Parathyroid adenoma (tissue), 2 donors: ENCODE measurements around the gene MAGI2.
A peak's percentile ranks its signal among the peaks of the same experiment; 100 is the strongest.

Experiments
- H2AFZ ChIP-seq: fragments of 300-600 bp; sonication (generic); one replicate; pipeline ENCODE4 v1.7.0; 2017; ENCODE audit warnings: antibody characterized with exemption, mild to moderate bottlenecking
- H3K27ac ChIP-seq: fragments of 300-600 bp; sonication (generic); one replicate; pipeline ENCODE4 v1.7.0; 2017
- H3K27me3 ChIP-seq: fragments of 300-600 bp; sonication (generic); one replicate; pipeline ENCODE4 v1.7.0; 2017; ENCODE audit warnings: low read length; ENCODE audit not compliant: control insufficient read depth, insufficient read depth
- H3K36me3 ChIP-seq: fragments of 300-600 bp; sonication (generic); one replicate; pipeline ENCODE4 v1.7.0; 2017; ENCODE audit warnings: low read length; ENCODE audit not compliant: control insufficient read depth, insufficient read depth
- H3K4me1 ChIP-seq: fragments of 300-600 bp; sonication (generic); one replicate; pipeline ENCODE4 v1.7.0; 2017; ENCODE audit warnings: control low read depth
- H3K4me2 ChIP-seq: fragments of 300-600 bp; sonication (generic); one replicate; pipeline ENCODE4 v1.7.0; 2017; ENCODE audit warnings: low read length
- H3K4me3 ChIP-seq: fragments of 300-600 bp; sonication (generic); one replicate; pipeline ENCODE4 v1.7.0; 2017; ENCODE audit warnings: low read depth, low read length
- H3K79me2 ChIP-seq: fragments of 300-600 bp; sonication (generic); one replicate; pipeline ENCODE4 v1.7.0; 2017; ENCODE audit warnings: control low read depth
- H3K9ac ChIP-seq: fragments of 300-600 bp; sonication (generic); one replicate; pipeline ENCODE4 v1.7.0; 2017; ENCODE audit warnings: mild to moderate bottlenecking
- H3K9me3 ChIP-seq: fragments of 300-600 bp; sonication (generic); one replicate; pipeline ENCODE4 v1.7.0; 2017; ENCODE audit warnings: low read length; ENCODE audit not compliant: control insufficient read depth
- TF ChIP-seq, protein P1 (sequence below): fragments of 300-600 bp; sonication (generic); IDR thresholded peaks from one replicate; pipeline ENCODE4 v1.7.0; 2017; ENCODE audit warnings: antibody characterized with exemption, mild to moderate bottlenecking
- donor health status: primary hyperparathyroidism.

MAGI2 gene

DNA sequence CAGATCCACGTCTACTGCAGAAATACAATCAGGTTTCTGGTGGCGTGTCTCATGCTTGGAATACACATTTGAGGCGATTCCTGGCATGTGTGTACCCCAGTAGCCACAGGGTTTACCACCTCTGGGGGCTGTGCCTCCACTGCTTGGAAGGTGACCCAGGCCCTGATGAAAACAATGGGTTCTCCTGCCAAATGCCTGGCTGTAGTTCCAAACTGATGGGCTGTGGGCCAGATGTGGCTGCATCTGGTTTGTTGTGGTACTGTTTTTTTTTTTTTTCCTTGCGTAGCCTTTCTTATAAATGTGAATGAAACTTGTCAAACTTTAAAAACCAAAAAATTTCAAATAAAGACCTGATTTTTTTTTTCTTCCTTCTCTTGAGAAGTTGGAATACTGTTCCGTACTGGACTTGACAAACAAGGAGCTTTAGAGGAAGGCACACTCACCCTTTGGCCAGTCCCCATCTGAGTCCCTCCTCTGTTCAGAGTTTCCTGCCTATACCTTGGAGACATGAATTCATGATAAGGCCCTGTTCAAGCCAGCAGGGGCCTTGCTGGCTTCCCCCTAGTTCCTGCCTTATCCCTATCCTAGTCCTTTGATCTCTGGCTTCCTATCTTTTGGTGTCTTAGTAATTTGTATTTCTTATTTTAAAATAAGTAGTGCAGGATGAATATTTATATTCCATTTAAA, 1437.8 kb downstream of the MAGI2 start:
- Histone ChIP-seq H3K4me1 (peaks cover 13% of the 10 kb centered on the region), H3K27ac (peak overlapping the region; percentile 56), H3K4me2 (peak overlapping the region; percentile 16), H3K9ac (no peak overlapping the region), H3K27me3 (no peaks in the 10 kb centered on the region), H2AFZ (no peak overlapping the region), H3K79me2 (no peaks in the 10 kb centered on the region), H3K4me3 (no peak overlapping the region), H3K9me3 (no peaks in the 10 kb centered on the region), H3K36me3 (no peaks in the 10 kb centered on the region)
- TF ChIP-seq, protein P1, sequence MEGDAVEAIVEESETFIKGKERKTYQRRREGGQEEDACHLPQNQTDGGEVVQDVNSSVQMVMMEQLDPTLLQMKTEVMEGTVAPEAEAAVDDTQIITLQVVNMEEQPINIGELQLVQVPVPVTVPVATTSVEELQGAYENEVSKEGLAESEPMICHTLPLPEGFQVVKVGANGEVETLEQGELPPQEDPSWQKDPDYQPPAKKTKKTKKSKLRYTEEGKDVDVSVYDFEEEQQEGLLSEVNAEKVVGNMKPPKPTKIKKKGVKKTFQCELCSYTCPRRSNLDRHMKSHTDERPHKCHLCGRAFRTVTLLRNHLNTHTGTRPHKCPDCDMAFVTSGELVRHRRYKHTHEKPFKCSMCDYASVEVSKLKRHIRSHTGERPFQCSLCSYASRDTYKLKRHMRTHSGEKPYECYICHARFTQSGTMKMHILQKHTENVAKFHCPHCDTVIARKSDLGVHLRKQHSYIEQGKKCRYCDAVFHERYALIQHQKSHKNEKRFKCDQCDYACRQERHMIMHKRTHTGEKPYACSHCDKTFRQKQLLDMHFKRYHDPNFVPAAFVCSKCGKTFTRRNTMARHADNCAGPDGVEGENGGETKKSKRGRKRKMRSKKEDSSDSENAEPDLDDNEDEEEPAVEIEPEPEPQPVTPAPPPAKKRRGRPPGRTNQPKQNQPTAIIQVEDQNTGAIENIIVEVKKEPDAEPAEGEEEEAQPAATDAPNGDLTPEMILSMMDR: no peak

DNA sequence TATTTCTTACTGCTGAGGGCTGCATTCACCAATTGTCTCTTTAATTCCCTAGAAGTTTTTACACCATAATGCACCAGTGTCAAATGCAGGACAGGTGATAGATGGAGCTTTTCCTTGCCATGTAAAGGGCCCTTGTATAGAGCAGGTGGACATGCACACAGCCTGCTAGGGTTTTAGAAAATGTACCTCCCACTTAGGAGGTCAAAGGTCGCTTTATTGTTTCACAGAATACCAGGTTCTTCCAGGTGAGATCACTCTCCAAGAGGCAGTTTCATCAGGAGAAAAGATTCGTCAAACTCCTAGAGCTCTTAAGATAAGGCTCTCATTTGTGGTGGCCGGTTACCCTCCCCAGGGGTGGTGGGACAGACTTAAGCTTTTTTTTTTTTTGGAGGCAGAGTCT, 1439.1 kb downstream of the MAGI2 start:
- no peaks in the 10 kb centered on the region for H3K79me2 ChIP-seq
- H3K27me3 ChIP-seq: no peaks in the 10 kb centered on the region
- TF ChIP-seq, protein P1: no peak
- no peak overlapping the region for H3K27ac ChIP-seq
- H3K36me3 ChIP-seq: no peaks in the 10 kb centered on the region
- H3K4me2 ChIP-seq: no peak overlapping the region
- H3K4me3 ChIP-seq: no peak overlapping the region
- no peak overlapping the region for H3K9ac ChIP-seq
- no peak overlapping the region for H2AFZ ChIP-seq
- no peaks in the 10 kb centered on the region for H3K9me3 ChIP-seq
- H3K4me1 ChIP-seq: peaks cover 13% of the 10 kb centered on the region

DNA sequence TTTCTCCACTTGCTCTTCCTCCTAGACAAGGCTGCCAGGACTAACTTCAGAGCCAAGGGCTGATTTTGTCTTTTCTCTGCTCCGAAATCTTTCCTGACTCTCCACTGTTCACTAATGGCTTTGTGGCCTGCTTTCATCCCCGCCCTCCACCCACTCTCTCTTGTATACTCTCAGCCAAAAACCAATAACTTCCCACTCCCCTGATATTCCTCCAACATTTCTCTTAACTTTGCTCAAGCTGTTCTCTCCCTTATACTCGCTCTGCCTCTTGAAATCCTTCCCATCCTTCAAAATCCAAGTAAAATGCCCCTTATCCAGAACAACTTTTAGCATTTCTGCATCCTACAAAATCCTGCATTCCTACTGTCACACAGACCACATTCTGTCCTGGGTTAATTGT, 1440.1 kb downstream of the MAGI2 start:
- Histone ChIP-seq H3K27me3 (no peaks in the 10 kb centered on the region), H3K9ac (no peak overlapping the region), H2AFZ (no peak overlapping the region), H3K79me2 (no peaks in the 10 kb centered on the region), H3K36me3 (no peaks in the 10 kb centered on the region), H3K9me3 (no peaks in the 10 kb centered on the region), H3K4me1 (peaks cover 13% of the 10 kb centered on the region), H3K4me3 (no peak overlapping the region), H3K27ac (no peak overlapping the region), H3K4me2 (no peak overlapping the region)
- TF ChIP-seq, protein P1: no peak

DNA sequence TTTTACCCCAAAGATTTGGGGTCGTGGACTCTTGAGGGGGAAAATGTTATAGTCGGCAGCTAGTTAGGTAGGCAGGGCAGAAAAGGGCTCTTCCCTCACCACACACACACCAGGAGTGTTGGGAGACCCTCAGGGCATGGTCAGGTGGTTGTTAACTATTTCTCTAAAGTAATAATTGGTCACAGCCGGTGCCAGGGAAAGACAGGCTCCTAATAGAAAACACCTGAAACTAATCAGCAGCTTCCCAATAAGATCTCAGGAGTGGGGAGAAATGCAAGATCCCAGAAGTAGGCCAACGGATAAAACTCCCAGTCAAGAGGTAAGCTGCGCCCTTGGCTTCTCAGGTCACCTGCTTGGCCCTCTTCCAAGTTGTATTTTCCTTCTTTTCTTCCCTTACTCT, 1441.8 kb downstream of the MAGI2 start:
- Histone ChIP-seq H3K9ac (no peak overlapping the region), H3K4me1 (peaks cover 13% of the 10 kb centered on the region), H2AFZ (peak overlapping the region; percentile 64), H3K27me3 (no peaks in the 10 kb centered on the region), H3K4me2 (no peak overlapping the region), H3K79me2 (no peaks in the 10 kb centered on the region), H3K27ac (no peak overlapping the region), H3K36me3 (no peaks in the 10 kb centered on the region), H3K4me3 (no peak overlapping the region), H3K9me3 (no peaks in the 10 kb centered on the region)
- TF ChIP-seq, protein P1: no peak

DNA sequence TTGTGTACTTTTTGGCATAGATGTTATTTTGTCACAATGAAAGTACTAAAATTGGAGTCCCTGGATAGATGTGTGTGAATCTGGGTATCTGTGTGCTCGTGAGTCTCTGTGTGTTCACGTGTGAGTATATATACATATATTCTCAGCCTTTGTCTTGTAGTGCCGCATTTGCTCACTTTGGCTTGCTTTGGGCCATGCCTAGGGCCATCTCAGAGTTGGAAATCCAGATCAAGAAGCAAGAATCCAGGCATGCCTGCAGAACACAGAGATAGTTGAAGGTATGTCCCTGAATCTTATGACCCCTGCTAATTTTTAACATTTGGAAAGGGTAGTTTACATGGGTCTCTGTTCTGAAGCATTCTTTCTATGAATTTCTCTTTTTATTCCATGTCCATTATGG, 1446.2 kb downstream of the MAGI2 start:
- H3K27me3 ChIP-seq: no peaks in the 10 kb centered on the region
- no peaks in the 10 kb centered on the region for H3K4me1 ChIP-seq
- H3K9ac ChIP-seq: no peak overlapping the region
- H2AFZ ChIP-seq: no peak overlapping the region
- H3K9me3 ChIP-seq: no peaks in the 10 kb centered on the region
- TF ChIP-seq, protein P1: no peak
- H3K36me3 ChIP-seq: no peaks in the 10 kb centered on the region
- no peak overlapping the region for H3K4me2 ChIP-seq
- H3K79me2 ChIP-seq: no peaks in the 10 kb centered on the region
- no peak overlapping the region for H3K4me3 ChIP-seq
- no peak overlapping the region for H3K27ac ChIP-seq
